ENCODE measurements around the gene SERPINB13.

Gene SERPINB13

GRCh38 chr18:63586966-63587365 lies at the start of gene SERPINB13:
Gene SERPINB13 (plus strand): TSS chr18:63587343. CDS start chr18:63588668, 1,325 bp downstream.
- DNase-seq (ENCODE audit: low spot score): no peak

GRCh38 chr18:63539904-63540510 lies 47.1 kb upstream of the SERPINB13 start:
- no peak for DNase-seq (ENCODE audit: low spot score)

- DNase-seq (ENCODE audit: low spot score): no peak
These were observed 45.1 kb upstream of the SERPINB13 start, which contains the start of gene SERPINB12 for GRCh38 chr18:63542069-63542468. Gene SERPINB12 (plus strand): TSS chr18:63542369. CDS start chr18:63556160, 13,791 bp downstream.

GRCh38 chr18:63544017-63544416 lies 43.1 kb upstream of the SERPINB13 start:
- no peak for DNase-seq (ENCODE audit: low spot score)

GRCh38 chr18:63545000-63545399 lies 42.1 kb upstream of the SERPINB13 start:
- no peak for DNase-seq (ENCODE audit: low spot score)

- no peak for DNase-seq (ENCODE audit: low spot score)
These were observed 37.1 kb upstream of the SERPINB13 start for GRCh38 chr18:63550068-63550467.

- DNase-seq (ENCODE audit: low spot score): no peak
These were observed 35.4 kb upstream of the SERPINB13 start for GRCh38 chr18:63551769-63552168.

GRCh38 chr18:63552581-63552980 lies 34.6 kb upstream of the SERPINB13 start:
- no peak for DNase-seq (ENCODE audit: low spot score)

- no peak for DNase-seq (ENCODE audit: low spot score)
These were observed 34.1 kb upstream of the SERPINB13 start for GRCh38 chr18:63553081-63553480.

- no peak for DNase-seq (ENCODE audit: low spot score)
These were observed 27.3 kb upstream of the SERPINB13 start for GRCh38 chr18:63559567-63560491.

- no peak for DNase-seq (ENCODE audit: low spot score)
These were observed 24.9 kb upstream of the SERPINB13 start for GRCh38 chr18:63562284-63562683.

- DNase-seq (ENCODE audit: low spot score): no peak
These were observed 23.1 kb upstream of the SERPINB13 start for GRCh38 chr18:63564021-63564420.

GRCh38 chr18:63564561-63564960 lies 22.6 kb upstream of the SERPINB13 start:
- DNase-seq (ENCODE audit: low spot score): no peak

GRCh38 chr18:63567276-63567675 lies 19.9 kb upstream of the SERPINB13 start:
- no peak for DNase-seq (ENCODE audit: low spot score)

GRCh38 chr18:63567825-63568224 lies 19.3 kb upstream of the SERPINB13 start:
- no peak for DNase-seq (ENCODE audit: low spot score)

GRCh38 chr18:63570721-63571120 lies 16.4 kb upstream of the SERPINB13 start:
- no peak for DNase-seq (ENCODE audit: low spot score)

GRCh38 chr18:63575681-63576080 lies 11.5 kb upstream of the SERPINB13 start:
- DNase-seq (ENCODE audit: low spot score): no peak

- DNase-seq (ENCODE audit: low spot score): peak; percentile 6
These were observed 8.7 kb upstream of the SERPINB13 start for GRCh38 chr18:63578357-63578958.

GRCh38 chr18:63579616-63580015 lies 7.5 kb upstream of the SERPINB13 start:
- DNase-seq (ENCODE audit: low spot score): no peak

- DNase-seq (ENCODE audit: low spot score): no peak
These were observed 1.2 kb upstream of the SERPINB13 start for GRCh38 chr18:63585988-63586387.

- no peak for DNase-seq (ENCODE audit: low spot score)
These were observed 712 bp upstream of the SERPINB13 start for GRCh38 chr18:63586431-63586830.

- no peak for DNase-seq (ENCODE audit: low spot score)
These were observed 1.8 kb downstream of the SERPINB13 start for GRCh38 chr18:63588909-63589308.

GRCh38 chr18:63590373-63590772 lies 3.2 kb downstream of the SERPINB13 start:
- no peak for DNase-seq (ENCODE audit: low spot score)
